ENCODE data around the gene FBXW11.

The FBXW11 gene

GRCh38 chr5:171871711-171872110 lies 134.7 kb downstream of the FBXW11 start:
- DNase-seq, result no peak

GRCh38 chr5:171869956-171870355 lies 136.5 kb downstream of the FBXW11 start:
- DNase-seq, result no peak

DNA sequence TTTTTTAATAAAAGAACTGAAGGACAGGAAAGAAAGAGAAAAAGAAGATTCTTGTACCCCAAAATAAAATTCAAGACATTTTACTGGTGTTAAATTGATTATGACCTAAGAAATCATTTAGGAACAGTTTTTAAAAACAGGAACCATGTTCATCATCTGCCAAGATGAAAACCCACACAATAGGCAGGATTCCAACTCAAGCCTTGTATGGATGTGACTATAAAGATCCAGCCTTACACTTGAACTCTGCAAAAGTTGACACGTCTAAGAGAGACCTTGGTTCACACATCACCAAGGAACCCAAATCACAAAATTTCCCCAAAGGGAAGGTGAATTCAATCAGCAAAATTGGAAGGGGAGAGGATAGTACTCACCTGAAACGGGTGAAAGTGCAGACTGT lies 138.2 kb downstream of the FBXW11 start:
- DNase-seq, result no peak

DNA sequence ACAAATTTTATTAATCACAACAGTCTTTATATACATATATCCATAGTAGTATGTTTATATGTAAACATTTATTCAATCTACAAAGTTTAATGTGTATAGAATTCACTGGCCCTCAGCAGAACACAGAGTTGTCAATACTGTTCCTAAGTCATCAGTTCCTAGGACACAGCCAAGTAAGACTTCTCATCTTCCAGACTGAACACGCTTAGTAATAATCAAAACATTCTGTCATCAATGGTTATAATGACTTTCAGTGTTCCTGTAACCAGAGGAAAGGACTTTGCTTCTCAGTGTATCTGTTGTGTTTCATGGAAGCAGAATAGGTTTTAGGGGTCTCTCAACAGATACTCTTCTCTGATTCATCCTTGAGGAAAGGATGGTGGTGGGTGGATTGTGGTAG lies 138.7 kb downstream of the FBXW11 start:
- DNase-seq, result no peak

GRCh38 chr5:171865471-171865870 lies 141.0 kb downstream of the FBXW11 start:
- DNase-seq, result no peak

- no peak for DNase-seq
Observed at GRCh38 chr5:171863935-171864334, 142.5 kb downstream of the FBXW11 start.

- no peak for DNase-seq
Observed at GRCh38 chr5:171862624-171863023, 143.8 kb downstream of the FBXW11 start.

DNA sequence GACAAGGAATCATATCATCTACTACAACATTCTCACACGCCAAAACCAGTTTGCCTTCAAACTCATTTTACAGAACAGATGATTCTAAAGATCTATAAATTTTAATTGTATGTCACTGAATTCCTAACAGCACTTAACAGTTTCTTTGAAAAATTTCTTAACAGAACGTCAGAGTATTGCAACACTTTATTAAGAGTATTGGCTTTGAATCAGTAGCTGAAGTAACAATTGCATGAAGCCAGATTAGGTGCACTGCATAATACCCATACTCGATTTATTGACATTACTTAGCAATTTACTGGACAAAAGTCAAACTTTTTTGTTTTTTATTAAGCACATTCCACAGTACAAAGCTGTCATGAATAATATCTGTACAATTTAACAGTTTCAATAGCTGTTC lies 145.1 kb downstream of the FBXW11 start:
- DNase-seq, result no peak

- DNase-seq, result no peak
Observed at GRCh38 chr5:171858303-171858702, 148.1 kb downstream of the FBXW11 start.

GRCh38 chr5:171857489-171857876 lies 149.0 kb downstream of the FBXW11 start:
- DNase-seq, result no peak

DNA sequence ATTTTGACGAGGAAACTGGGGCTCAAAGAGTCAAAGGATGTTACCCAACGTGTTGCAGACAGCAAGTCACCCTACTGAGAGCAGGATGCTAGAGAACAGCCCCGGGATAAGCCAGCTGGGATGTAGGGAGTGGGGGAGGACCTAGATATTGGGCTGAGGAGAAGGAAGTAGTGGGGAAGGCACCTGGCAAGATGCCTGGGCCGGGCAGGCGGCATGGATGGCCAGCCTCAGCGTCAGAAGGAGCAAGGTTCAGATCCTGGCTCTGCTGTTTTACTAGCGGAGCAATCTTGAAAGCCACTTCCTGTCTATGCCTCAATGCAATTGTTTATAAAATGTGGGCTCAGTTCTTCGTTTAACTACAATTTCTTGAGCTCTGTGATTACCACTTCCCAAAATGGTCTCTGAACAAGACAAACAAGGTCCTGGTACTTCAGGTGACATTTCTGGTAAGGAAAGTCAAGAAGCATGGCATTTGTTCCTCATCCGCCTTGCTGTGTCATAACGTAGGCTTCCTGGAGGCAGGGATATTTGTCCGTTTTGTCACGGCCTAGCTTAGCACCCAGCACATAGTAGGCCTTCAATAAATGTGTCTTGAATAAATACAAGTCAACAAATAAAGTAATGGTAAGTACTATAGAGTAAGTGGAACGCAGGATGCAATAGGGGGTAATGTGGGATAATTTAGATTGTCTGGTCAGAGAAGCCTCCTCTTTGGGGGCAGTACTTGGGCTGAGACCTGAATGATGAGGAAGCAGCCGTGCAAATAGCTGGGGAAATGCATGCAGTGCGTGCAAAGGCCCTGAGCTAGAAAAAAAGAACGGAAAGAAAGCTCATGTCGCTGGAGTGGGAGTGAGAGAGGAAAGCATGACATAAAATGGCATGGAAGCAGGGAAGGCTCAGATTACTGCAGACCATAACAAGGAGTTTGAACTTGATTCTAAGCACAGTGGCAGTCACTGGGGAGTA lies 150.4 kb downstream of the FBXW11 start:
- DNase-seq, result no peak

DNA sequence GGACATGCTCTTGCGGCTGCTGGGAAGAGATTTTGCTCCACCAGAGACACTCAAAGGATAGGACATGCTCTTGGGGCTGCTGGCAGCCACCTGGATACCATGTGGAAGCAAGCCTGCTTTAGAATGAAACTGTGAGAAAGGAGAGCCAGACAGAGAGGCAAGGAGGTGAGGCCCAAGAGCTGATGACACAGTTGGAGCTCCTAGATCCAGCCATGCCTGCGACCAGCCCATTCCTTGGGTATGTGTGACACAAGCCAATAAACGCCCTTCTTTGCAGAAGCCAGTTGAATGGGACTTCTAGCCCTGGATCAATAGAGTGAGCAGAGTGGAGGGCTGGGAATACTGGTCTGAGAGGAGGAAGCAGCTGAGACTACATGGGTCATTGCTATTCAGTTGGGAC lies 151.2 kb downstream of the FBXW11 start:
- DNase-seq, result no peak

DNA sequence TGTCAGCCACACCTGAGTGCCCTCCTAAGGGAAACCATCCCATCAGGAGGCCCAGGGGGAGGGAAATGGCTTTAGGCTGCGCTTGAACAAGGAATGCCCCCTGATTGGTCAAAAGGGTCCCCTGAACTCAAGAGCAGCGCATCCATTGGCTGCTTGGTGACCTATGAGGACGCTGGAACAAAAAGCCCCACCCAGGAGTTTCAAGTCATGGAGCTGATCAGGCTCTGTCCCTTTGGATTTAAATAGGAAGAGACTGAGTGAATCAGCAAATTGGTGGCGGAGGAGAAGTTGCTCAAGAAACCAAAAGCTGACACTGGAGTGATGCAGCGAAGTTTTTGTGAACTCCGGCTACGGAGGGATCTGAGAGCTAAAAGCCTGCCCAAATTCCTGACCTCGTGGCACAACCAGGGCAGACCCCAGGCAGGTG lies 154.2 kb downstream of the FBXW11 start:
- DNase-seq, result no peak

DNA sequence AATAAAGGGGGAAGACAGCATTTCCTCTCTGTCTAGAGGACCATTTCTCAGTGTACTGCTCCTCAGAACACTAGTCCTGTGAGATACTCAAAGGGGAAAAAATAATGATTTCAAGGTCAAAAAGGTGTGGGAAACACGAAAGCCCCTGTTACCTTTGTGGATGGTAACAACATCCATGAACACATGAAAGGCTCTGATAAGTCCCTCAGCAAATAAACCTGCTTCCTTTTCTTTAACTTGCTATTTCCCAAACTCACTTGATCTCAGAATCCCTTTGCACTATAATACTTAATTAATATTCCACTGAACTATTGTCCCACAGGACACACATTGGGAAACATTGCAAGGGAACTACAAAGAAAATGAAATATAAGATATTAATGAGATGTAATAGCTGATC lies 155.2 kb downstream of the FBXW11 start:
- no peak for DNase-seq

DNA sequence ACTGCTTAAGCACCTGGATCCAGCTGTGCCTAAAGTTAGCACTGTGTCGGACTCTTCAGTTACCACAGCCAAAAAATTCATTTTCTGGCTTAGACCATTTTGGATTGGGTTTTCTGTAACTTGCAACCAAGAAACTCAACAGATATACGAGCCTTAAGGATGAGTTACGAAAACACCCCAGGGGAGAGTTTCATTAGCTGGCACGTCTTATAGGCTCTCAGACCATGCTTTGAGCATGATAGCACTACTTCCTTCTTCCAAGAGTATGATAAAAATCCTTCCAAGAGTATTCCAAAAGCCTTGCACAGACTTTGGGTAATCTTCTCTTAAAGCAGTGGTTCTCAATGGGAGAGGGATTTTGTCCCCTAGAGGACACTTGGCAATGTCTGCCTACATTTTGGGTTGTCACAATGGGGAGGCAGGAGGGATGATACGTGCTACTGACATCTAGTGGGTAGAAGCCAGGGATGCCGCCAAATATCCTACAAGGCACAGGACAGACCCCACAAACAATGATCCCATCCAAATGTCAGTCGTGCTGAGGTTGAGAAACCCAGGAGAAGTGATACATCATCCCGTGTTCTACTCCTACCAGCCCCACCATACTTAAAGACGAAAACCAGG lies 156.0 kb downstream of the FBXW11 start:
- DNase-seq, result no peak

DNA sequence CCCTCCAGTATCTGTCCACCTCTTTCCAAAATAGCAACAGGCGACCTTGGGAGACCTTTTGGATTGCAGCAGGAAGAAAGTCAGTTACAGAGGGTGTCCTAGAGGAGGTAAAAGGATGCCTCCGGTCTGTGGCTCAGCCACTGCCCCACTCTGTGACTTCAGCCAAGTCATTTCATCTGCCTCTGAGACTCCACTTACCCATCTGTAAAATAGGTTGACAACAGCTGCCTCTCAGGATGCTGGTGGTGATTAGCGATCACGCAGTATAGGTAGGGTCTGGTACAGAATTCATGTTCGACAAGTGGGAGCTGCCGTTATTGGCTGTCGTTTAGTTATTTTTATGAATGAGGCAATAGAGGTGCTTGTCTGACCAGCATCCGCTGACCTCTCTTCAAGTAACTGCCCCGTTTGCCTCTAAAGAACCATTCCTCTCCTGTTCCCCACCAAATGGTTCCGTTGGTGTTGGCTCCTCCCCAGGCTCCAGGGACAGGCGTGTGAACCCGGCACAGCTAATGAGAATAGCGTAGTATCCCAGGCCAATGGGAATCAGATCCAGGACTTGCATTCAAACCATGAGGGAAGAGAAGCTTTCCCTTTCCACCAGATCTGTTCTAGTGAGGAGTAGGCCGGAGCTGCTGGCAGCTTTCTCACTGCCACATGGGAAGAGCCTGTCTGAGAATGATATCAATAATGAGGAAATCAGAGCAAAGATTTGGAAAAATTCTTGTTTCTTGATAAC lies 156.7 kb downstream of the FBXW11 start:
- no peak for DNase-seq

DNA sequence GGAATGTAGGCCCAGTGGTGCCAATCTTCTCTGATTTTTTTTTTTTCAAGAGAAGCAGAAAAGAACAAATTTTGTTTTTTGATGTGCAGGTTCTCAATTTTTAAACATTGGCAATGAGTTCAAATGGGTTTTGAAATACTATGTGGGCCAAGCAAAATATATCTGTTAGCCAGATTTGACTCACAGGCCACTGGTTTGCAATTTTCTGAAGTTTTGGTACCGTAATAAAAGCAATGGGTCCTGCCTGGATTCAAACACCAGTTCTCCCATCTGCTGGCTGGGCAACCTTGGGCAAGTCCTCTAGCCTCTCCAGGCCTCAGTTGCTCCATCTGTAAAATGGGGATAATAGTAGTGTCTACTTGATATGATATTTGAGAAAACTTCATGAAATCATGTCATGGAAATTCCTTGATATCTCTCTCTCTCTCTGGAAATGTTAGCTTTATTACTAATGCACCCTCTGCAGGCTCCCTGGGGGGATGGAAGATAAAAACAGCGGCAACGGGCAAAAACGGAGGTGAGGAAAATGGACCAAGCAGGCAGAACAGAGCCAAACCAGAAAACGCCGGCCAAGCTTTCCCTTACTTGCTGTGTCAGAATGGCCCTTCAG lies 157.4 kb downstream of the FBXW11 start:
- no peak for DNase-seq

DNA sequence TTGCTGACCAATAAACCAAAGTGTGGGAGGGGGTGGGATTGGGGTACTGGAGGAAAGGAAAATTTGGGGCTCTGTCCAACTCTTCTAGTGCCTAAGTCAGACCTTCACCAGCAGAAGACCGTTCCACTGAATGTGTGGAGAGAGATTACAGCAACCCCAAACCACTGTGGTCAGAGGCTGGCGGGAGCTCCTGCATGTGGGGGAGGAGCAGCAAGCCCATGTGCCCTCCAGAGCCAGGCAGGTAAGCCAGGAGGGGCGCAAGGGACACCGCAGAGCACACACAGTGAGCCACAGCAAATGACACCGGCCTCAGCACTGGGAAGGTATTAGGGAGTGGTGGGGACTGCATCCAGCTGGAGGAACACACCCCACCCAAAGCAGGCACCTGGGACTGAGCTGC lies 158.0 kb downstream of the FBXW11 start:
- no peak for DNase-seq

GRCh38 chr5:171848006-171848405 lies 158.4 kb downstream of the FBXW11 start:
- DNase-seq, result no peak

GRCh38 chr5:171847026-171847425 lies 159.4 kb downstream of the FBXW11 start:
- DNase-seq, result no peak

GRCh38 chr5:171846323-171846722 lies 160.1 kb downstream of the FBXW11 start:
- DNase-seq, result no peak

DNA sequence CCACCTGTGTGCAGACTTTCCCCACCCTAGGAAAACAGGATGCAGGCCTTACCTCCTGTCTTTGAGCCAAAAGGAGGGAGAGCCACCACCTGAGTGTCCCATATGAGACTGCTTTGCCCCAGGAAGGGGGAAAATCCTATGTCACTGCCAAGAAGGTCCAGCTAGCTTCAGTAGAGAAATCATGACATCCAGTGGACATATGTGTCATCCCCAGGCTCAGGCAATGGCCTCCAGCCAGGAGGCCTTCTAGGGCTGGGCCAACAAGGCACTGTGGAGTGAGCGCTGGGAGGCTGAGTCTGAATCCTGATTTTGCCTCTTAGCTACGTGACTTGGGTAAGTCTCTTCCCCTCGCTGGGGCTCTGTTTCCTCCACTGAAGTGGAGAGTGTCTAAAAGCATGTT lies 160.6 kb downstream of the FBXW11 start:
- no peak for DNase-seq

All from amygdala (tissue), 56 donors.